Neural crest cell (in vitro differentiated cells): Measurements from ENCODE around the gene LRP3. TPM values are rescaled to one million over a fixed set of nuclear protein-coding genes. Genes with fewer than 3 reads are reported as not detected.
A peak's percentile ranks its signal among the peaks of the same experiment; 100 is the strongest.
"Not testable (repeated sequence)": the region's sequence is repeated elsewhere in the genome, so short reads cannot be mapped to it uniquely, and the experiment has no call there.

ENCODE experiments used
- DNase-seq: peaks from one replicate; pipeline ENCODE4 v3.0.0; 2021; ENCODE audit warnings: low read depth, mixed read lengths, low spot score
- H3K27ac Mint-ChIP-seq: one replicate; pipeline ENCODE4 v1.8.0; 2021; ENCODE audit warnings: mild to moderate bottlenecking, mixed read lengths; ENCODE audit not compliant: unreplicated experiment
- H3K27me3 Mint-ChIP-seq: 2 replicates; pipeline ENCODE4 v1.8.0; 2021; ENCODE audit warnings: low read depth, mild to moderate bottlenecking, mixed read lengths
- H3K36me3 Mint-ChIP-seq: 2 replicates; pipeline ENCODE4 v1.8.0; 2021; ENCODE audit warnings: low read depth, mild to moderate bottlenecking, mixed read lengths
- H3K4me1 Mint-ChIP-seq: 2 replicates; pipeline ENCODE4 v1.8.0; 2021; ENCODE audit warnings: mixed read lengths
- H3K4me3 Mint-ChIP-seq: one replicate; pipeline ENCODE4 v1.8.0; 2021; ENCODE audit warnings: mild to moderate bottlenecking, mixed read lengths
- H3K9me3 Mint-ChIP-seq: 2 replicates; pipeline ENCODE4 v1.8.0; 2021; ENCODE audit warnings: mixed read lengths
- total RNA-seq: library from RNA; stranded (reverse); gene quantifications from 2 replicates; pipeline ENCODE4 v1.2.1, GENCODE V29; 2021
- TF ChIP-seq, protein P1 (sequence below): fragments of 200-600 bp; sonication (generic); conservative IDR thresholded peaks from 2 replicates; pipeline ENCODE4 v1.5.0; 2021; ENCODE audit warnings: antibody characterized with exemption, mild to moderate bottlenecking

Gene LRP3
- total RNA-seq, 1 donor from 2014 or later, result 85.6 TPM

DNA sequence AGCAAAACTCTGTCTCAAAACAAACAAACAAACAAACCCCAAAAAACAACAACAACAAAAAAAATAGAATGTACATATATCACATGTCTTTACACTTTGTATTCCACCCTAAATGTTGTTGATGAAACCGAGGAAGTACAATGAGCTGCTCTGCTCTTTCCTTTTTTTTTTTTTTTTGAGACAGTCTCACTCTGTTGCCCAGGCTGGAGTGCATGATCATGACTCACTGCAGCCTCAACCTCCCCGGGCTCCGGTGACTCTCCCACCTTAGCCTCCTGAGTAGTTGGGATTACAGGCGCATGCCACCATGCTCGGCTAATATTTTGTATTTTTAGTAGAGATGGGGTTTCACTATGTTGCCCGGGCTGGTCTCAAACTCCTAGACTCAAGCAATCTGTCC, 30.6 kb upstream of the LRP3 start:
- H3K27me3 Mint-ChIP-seq, result no peaks in the 10 kb centered on the region
- TF ChIP-seq, protein P1, sequence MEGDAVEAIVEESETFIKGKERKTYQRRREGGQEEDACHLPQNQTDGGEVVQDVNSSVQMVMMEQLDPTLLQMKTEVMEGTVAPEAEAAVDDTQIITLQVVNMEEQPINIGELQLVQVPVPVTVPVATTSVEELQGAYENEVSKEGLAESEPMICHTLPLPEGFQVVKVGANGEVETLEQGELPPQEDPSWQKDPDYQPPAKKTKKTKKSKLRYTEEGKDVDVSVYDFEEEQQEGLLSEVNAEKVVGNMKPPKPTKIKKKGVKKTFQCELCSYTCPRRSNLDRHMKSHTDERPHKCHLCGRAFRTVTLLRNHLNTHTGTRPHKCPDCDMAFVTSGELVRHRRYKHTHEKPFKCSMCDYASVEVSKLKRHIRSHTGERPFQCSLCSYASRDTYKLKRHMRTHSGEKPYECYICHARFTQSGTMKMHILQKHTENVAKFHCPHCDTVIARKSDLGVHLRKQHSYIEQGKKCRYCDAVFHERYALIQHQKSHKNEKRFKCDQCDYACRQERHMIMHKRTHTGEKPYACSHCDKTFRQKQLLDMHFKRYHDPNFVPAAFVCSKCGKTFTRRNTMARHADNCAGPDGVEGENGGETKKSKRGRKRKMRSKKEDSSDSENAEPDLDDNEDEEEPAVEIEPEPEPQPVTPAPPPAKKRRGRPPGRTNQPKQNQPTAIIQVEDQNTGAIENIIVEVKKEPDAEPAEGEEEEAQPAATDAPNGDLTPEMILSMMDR, result no peak
- H3K4me3 Mint-ChIP-seq, result no peak overlapping the region
- H3K4me1 Mint-ChIP-seq, result no peaks in the 10 kb centered on the region
- DNase-seq, result no peak
- H3K27ac Mint-ChIP-seq, result no peak overlapping the region
- H3K36me3 Mint-ChIP-seq, result peaks cover 5% of the 10 kb centered on the region
- H3K9me3 Mint-ChIP-seq, result peaks cover 3% of the 10 kb centered on the region

DNA sequence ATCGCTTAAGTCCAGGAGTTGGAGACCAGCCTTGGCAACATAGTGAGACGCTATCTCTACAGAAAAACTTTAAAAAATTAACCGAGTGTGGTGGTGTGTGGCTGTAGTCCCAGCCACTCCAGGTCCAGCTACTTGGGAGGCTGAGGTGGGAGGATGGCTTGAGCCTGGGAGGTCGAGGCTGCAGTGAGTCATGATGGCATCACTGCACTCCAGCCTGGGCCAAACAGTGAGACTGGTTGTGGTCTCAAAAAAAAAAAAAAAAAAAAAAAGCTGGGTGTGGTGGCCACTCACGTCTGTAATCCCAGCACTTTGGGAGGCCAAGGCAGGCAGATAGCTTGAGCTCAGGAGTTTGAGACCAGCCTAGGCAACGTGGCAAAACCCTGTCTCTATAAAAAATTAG, 28.1 kb upstream of the LRP3 start:
- Mint-ChIP-seq H3K36me3 (peaks cover 14% of the 10 kb centered on the region), H3K27ac (peak overlapping the region; percentile 43), H3K9me3 (peaks cover 11% of the 10 kb centered on the region)
- not testable (repeated sequence) for DNase-seq, H3K27me3 Mint-ChIP-seq, H3K4me3 Mint-ChIP-seq, H3K4me1 Mint-ChIP-seq

DNA sequence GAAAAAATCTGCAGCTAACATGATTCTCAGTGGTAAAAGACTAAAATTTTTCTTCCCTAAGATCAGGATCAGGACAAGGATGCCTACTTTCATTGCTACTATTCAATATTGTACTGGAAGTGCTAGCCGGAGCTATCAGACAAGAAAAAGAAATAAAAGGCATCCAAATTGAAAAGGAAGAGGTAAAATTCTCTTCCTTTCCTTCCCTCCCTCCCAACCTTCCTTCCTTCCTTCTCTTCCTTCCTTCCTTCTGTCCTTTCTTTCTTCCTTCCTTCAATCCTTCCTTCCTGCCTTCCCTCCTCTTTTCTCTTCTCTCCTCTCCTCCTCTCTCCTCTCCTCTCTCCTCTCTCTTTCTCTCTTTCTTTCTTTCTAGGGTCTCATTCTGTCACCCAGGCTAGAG, 26.7 kb upstream of the LRP3 start:
- Mint-ChIP-seq H3K4me1 (peaks cover 11% of the 10 kb centered on the region), H3K9me3 (peaks cover 11% of the 10 kb centered on the region), H3K27me3 (no peaks in the 10 kb centered on the region), H3K4me3 (no peak overlapping the region), H3K27ac (no peak overlapping the region), H3K36me3 (peaks cover 16% of the 10 kb centered on the region)
- no peak for DNase-seq
- TF ChIP-seq, protein P1, result no peak

DNA sequence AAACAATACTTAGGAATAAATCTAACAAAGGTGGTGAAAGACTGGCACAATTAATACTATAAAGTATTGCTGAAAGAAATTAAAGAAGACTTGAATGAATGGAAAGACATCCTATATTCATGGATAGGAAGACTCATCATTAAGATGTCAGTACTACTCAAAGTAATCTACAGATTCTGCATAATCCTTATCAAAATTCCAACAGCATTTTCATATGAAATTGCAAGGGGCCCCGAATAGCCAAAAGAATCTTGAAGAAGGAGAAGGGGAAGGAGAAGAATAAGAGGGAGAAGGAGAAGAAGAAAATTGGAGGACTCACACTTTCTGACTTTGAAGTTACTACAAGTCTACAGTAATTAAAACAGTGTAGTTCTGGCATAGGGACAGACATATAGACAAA, 25.6 kb upstream of the LRP3 start:
- Mint-ChIP-seq H3K27me3 (no peaks in the 10 kb centered on the region), H3K4me1 (peaks cover 14% of the 10 kb centered on the region), H3K9me3 (peaks cover 11% of the 10 kb centered on the region), H3K4me3 (no peak overlapping the region), H3K36me3 (peaks cover 16% of the 10 kb centered on the region), H3K27ac (no peak overlapping the region)
- TF ChIP-seq, protein P1, result no peak
- no peak for DNase-seq

DNA sequence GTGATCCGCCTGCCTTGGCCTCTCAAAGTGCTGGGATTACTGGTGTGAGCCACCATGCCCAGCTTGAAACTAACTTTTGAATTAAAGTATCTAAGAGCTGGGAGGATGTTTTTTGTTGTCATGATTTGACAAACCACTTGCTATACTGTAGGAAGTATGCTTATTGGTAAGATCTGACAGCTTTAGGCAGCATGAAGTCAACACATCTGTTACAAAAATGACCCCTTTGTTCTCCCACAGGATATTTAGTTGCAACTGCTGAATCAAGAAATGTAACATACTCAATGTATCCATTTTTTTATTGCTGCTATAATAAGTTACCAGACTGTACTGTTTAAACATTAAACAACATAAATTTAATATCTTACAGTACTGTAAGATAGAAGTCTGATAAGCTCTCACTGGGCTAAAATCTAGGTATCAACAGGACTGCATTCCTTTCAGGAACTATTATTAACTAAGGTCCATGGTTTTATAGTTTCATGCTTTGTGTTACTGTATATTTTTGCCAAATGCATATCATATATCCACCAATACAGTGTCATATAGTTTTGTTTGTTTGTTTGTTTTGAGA, 22.8 kb upstream of the LRP3 start:
- TF ChIP-seq, protein P1, result no peak
- no peak overlapping the region for H3K4me3 Mint-ChIP-seq
- H3K27me3 Mint-ChIP-seq, result peaks cover 3% of the 10 kb centered on the region
- H3K4me1 Mint-ChIP-seq, result peaks cover 26% of the 10 kb centered on the region
- H3K27ac Mint-ChIP-seq, result no peak overlapping the region
- peaks cover 16% of the 10 kb centered on the region for H3K36me3 Mint-ChIP-seq
- DNase-seq, result no peak
- peaks cover 11% of the 10 kb centered on the region for H3K9me3 Mint-ChIP-seq

DNA sequence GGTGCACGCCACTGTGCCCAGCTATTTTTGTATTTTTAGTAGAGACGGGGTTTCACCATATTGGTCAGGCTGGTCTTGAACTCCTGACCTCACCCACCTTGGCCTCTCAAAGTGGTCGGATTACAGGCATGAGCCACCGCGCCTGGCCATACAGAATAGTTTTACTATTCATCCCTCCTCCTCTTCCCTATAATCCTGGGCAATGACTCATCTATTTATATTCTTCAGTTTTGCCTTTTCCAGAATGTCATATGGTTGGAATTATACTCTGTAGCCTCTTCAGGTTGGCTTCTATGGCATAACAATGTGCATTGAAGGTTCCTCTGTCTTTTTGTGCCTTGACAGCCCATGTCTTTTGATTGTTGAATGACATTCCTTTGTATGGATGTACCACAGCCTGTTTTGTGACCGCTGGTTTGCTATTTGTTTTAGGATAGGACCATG, 22.2 kb upstream of the LRP3 start:
- no peak overlapping the region for H3K27ac Mint-ChIP-seq

More for the DNA sequence above, 22.2 kb upstream of the LRP3 start:
- H3K36me3 Mint-ChIP-seq, result peaks cover 19% of the 10 kb centered on the region
- H3K4me1 Mint-ChIP-seq, result peaks cover 30% of the 10 kb centered on the region
- no peak for DNase-seq
- TF ChIP-seq, protein P1, result no peak
- no peak overlapping the region for H3K4me3 Mint-ChIP-seq
- peaks cover 14% of the 10 kb centered on the region for H3K9me3 Mint-ChIP-seq
- peaks cover 6% of the 10 kb centered on the region for H3K27me3 Mint-ChIP-seq
